ENCODE data around the gene PLEKHA7.

DNA sequence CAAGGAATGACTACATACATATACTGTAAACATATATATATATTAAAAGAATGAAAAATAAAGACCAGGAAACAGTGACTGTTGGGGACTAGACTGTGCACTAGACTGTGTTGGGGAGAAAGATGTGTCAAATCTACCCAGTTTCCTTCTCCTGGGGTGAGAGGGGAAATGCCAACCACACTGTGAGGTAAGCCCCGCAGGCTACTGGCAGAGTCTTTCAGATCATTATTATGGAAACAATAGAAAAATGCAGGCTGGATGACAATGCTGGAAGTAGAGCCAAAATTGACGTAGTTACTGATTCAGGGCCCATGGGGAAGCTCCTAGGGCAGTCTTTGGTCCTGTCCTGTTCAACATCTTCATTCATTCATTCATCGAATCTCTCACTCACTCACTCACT is 174.4 kb downstream of the PLEKHA7 start:
- TF ChIP-seq, protein P1, sequence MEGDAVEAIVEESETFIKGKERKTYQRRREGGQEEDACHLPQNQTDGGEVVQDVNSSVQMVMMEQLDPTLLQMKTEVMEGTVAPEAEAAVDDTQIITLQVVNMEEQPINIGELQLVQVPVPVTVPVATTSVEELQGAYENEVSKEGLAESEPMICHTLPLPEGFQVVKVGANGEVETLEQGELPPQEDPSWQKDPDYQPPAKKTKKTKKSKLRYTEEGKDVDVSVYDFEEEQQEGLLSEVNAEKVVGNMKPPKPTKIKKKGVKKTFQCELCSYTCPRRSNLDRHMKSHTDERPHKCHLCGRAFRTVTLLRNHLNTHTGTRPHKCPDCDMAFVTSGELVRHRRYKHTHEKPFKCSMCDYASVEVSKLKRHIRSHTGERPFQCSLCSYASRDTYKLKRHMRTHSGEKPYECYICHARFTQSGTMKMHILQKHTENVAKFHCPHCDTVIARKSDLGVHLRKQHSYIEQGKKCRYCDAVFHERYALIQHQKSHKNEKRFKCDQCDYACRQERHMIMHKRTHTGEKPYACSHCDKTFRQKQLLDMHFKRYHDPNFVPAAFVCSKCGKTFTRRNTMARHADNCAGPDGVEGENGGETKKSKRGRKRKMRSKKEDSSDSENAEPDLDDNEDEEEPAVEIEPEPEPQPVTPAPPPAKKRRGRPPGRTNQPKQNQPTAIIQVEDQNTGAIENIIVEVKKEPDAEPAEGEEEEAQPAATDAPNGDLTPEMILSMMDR (IDR thresholded peaks at IDR 0.05), result no peak
- no peak for TF ChIP-seq ZFX (IDR thresholded peaks at IDR 0.05; ENCODE audit: borderline replicate concordance)
